SKM-1 treated with dmso at 0.1 percent for 144 hours (cell line): Measurements from ENCODE around the gene ADA.

ENCODE experiments used
- DNase-seq: peaks from one replicate; lab custom pipeline; 2025; ENCODE audit not compliant: unreplicated experiment; lab: John Stamatoyannopoulos, UW

The ADA gene

DNA sequence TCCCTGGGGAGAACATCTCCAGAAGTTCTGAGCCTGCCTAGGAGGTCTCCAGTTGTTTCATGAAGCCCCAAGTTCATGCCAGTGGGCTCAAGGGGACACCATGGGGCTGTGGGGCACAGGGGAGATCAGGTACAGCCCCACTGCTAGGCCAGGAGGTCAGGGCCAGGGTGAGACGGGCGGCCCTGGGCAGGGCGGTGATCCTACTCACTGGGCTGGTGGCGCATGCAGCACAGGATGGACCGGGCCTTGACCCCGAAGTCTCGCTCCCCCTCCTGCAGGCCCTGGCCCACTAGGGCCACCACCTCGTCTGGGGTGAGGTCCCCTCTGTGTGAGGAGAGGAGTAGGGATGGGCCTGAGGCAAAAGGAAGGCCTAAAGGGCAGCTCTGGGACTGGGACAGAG lies 26.1 kb downstream of the ADA start:
- no peak for DNase-seq

DNA sequence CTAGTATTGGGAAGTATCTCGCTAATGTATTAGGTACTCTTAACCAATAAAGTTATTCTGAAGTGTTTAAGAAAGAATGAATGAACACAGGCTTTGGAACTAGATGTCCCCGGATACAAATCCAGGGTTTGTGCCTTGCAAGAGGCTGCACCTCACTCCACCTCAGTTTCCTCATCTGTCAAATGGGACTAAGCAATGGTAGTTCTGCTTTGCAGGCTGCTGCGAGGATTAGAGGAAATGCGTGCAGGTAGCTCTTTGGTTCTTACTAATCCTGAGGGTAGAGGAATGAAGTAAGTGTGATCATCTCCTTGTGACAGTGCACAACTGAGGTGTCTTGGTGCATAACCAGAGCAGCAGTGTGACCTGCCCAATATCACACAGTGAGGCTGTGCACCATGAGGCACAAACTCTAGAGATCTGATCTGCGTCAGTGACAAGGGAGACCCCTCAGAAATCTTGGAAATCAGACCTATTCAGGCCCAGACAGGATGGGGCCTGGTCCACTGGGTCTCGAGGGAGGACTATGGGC lies 26.7 kb downstream of the ADA start:
- DNase-seq = no peak

DNA sequence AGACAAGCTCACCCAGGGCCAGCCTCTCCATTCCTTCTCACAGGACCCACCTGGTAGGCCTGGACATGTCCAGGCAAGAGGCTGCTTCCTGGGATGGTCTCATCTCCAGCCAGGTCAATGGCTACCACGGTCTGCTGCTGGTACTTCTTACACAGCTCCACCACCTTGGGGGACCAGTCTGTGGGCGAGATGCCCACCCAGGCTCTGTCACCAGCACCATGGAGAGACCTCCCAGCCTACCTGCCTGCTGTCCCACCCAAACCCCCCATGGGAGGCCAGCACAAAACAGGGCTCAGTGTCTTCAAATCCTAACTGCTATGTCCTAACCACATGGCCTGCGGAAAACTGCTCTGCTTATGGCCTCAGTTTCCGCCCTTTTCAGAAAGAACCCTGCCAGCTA lies 27.3 kb downstream of the ADA start:
- no peak for DNase-seq

DNA sequence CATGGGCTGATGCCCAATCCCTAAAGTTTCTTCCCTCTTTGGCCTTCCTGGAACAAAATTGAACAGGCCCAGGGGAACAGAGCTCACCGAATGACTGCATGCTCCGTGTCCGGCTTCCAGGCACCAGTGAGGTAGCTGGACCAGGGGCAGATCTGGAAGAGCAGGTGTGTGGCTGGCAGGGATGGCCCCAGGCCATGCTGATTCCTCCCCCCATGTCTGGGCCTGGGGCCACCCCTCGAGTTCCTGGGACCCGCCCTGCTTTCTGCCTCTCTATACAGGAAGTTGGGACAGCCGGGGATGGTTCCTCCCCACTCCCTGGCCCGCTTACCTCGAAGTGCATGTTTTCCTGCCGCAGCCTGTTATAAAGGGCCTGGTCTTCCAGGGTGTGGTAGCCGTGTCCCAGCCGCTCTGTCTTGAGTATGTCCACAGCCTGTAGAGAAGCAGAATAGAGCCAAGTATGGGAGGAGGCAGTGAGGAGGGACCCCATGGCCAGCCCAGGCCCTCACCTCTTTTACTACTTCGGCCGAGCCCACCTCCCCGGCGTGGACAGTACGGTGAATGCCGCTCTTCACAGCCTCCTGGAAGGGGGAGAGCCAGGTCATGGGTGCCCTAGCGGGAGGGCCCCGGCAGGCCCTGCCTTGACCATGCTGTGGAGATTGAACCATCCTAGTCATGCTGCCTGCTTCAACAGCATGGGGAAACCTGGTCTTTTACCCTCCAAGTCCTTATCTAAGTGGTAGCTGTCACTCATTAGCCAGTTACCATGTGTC lies 28.8 kb downstream of the ADA start:
- no peak for DNase-seq

DNA sequence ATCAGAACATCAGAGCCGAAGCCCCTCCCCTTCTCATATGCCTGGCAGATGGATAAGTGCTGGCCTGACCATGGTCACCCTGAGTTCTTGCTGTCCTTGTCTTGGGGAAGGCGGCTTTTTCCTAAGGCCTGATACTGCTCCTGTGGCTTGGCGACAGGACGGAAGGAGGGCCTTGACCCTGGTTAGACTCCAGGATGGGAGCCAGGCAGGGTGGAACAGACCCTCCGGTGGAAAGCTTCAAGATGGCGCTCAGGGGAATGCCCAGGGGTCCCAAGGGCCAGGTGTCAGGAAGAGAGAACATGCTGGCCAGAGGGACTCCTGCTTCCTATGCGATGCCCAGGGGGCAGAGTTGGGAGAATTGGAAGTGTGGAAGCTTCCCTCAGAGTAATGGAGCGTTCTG lies 29.6 kb downstream of the ADA start:
- no peak for DNase-seq

DNA sequence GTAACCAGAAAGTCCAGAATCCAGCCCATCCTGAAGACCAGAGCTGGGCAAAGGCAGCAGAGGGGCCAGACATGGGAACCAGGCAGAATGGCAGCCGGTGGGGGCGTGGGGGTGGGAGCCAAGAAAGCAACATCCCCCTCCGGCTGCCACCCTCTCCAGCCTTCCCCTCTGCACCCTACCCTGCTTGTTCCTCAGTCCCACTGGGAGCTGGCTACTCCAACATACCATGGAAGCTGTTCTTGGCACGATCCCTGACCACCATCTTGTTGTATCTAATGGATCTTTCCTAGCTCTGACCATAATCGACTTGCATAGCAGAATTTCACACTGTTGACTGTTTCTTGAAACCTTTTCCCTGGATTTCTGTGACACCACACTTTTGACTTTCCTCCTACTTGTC lies 30.2 kb downstream of the ADA start:
- no peak for DNase-seq

DNA sequence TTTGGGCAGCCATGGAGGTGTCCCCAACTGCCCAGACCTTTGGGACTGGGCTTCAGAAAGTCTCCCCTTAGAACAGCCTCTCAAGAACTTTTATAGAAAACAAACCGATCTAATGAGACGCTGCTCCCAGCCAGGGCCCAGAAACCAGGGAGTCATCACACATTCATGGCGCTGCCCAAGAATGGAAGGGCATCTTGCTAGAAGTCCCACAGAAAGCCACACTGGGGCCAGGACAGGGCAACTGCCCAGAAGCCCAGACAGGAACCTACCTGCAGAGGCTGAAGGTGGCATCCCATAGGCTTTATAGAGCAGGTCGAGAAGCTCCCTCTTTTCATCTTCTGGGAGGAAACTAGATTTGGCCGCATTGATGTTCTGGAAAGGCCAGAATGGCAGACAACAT lies 31.5 kb downstream of the ADA start:
- DNase-seq = no peak

DNA sequence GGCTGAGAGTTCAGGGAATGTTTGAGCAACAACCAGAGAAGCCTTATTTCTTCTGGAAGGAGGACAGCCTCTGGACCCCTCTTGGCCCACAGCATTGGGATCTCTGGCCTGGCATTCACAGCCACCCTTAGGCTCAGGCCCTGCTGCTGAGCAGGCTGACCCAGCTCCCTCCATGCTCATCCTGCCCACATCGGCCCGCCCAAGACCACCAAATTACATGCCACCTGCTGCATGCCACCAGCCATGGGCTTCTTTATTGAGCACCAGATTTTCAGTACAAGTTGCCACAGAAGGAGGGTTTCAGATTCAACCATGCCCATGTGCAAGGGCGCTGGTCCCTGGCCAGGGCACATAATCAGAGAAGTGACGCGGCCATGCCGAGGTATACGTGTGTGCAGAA lies 32.2 kb downstream of the ADA start:
- DNase-seq = no peak

DNA sequence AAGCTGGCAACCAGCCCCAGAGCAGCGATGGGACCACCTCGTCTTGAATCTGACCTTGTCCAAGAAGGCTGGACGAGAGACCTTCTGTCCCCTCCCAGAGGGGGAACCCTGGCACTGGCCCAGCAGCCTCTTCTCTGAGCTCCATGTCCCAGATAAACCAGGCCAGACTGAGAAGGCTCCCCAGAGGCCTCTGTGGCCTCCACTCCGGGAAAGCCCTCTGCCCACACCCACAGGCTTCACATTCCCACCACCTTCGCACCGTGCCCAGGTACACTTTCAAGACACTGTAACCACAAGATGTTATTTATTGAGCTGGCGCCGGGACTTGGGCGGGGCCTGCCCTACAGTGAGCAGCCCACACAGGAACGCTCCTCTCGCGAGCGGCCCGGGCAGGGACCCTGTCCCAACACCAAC lies 33.2 kb downstream of the ADA start:
- DNase-seq = no peak

DNA sequence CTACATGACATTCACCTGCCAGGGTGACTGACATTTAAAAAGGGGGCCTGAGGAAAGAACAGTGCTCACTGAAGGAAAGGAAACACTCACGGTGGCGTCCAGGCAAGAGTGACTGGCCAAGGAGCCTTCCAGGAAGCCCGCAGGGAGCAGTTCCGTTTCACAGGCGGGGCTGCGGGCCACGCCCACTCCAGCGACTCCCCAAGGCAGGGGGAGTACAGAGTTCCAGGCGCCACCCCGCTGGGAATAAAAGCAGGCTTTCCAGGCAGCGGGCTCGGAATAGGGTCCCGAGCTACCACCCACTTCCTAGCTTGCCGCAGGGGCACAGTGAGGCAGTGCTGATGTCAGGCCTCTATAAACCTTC lies 34.9 kb downstream of the ADA start:
- DNase-seq = no peak

DNA sequence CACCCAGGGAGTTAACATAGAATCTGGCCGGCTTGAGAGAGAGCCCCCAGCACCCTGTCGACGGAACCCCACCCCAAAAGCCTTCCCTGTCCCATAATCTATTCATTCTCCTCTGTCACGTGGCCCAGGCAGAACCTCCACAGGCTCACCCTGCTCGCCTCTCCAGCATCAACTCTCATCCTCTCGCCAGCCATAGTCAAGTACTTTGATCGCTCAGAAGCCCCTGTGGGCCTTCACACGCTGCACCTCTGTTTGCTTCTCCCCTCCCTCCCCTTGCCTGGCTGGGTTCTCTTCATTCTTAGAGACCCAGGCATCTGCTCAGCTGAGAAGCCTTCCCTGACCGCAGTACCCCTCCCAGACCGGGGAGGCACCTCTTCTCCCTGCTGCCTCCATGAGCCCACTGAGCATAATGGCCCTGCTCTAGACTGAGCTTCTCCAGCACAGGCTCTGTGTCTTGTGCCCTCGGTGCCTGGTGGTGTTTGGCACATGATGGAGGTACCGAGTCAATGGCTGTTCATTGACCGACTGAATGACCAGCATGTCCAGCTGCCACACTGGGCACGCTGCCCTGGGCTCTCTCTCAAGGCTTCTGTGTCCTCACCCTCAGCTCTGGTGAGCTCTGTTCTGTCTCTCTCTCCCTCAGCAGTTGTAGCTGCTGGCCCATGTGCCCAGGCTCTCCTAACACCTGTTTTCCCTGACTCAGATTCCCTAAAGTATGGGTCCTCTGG lies 35.5 kb downstream of the ADA start:
- DNase-seq = no peak

DNA sequence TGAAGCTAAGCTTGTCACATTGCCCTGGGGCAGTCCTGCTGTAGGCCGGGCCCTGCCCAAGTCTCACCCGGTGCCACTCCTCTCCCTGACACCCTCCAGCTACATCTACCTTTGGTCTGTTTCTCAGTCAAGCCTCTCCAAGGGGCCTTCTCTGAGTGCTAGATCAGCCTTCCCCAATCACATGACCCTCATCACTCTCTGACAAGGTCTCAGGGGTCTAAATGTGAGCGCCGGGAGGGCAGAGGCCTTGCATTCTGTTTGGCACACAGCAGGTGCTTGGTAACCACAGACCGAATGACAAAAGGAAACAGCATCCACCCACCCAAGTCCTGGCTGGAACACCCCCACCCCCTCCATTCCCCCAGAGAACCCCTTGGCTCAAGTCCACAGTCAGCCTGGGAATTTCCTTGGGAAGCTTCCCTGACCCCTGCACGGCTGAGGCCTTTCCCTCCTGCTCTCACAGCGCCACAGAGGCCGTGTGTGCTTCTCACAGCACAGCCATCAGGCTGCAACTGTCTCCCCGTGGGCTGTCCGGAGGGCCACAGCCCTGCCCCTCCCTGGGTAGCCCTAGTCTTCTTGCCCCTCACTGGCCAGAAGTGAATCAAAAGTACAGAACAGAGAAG lies 36.2 kb downstream of the ADA start:
- DNase-seq = no peak

DNA sequence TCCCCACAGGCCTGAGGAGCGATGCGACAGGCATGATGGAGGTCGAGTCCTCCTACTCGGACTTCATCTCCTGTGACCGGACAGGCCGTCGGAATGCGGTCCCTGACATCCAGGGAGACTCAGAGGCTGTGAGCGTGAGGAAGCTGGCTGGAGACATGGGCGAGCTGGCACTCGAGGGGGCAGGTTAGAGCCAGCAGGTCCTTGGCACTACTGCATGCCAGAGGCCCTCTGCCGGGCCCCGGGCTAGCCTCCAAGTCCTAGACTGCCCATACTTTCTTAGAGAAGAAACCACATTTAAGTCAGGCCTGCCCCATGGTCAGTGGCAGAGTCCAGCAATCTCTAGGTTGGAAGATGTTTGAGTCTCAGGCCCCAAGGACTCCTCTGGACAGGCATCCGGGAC lies 37.0 kb downstream of the ADA start:
- no peak for DNase-seq

DNA sequence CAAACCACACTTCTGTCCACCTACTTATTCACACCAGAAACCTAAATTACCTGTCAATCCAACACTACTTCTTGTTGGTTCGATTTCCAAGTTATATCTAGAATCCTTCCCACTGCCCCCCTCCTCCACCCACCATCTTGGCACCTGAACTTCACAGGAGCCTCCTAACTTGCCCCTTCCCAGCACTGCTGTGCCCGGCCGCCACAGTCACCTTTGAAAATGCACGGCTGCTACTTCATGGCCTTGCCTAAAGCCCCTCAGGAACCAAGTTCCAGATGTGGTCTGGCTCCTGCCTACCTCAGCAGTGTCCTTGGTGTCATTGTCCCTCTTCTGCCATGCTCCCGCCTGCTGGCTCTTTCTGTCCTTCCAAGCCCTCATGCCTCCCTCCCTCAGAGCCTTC lies 37.9 kb downstream of the ADA start:
- DNase-seq = no peak

DNA sequence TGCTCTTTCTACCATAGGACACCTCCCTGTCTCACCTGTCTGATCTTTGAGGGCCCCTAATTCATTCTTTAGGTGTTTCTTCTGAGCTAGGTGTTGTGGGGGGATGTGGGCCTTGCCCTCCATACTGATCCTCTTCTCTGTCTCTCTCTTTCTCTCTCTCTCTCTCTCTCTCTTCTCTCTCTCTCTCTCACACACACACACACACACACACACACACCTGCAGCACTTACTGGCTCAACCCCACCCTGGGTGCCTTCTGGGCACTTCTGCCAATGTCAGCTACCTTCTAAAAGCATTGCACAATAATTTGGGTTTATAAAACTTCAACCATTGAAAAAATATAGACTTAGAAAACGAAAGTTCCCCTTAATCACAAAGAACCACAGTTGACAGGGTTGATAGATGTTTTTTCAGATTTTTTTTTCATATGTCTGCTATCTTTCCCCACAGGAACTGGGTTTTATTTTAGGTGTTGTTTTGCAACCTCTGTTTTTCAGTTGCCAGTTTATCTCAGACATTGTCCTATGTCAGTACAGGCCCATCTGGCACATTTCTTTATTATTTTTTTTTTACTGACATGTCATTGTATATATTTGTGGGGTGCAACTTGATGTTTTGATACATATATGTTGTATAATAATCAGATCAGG lies 41.1 kb downstream of the ADA start:
- DNase-seq = peak; percentile 19

DNA sequence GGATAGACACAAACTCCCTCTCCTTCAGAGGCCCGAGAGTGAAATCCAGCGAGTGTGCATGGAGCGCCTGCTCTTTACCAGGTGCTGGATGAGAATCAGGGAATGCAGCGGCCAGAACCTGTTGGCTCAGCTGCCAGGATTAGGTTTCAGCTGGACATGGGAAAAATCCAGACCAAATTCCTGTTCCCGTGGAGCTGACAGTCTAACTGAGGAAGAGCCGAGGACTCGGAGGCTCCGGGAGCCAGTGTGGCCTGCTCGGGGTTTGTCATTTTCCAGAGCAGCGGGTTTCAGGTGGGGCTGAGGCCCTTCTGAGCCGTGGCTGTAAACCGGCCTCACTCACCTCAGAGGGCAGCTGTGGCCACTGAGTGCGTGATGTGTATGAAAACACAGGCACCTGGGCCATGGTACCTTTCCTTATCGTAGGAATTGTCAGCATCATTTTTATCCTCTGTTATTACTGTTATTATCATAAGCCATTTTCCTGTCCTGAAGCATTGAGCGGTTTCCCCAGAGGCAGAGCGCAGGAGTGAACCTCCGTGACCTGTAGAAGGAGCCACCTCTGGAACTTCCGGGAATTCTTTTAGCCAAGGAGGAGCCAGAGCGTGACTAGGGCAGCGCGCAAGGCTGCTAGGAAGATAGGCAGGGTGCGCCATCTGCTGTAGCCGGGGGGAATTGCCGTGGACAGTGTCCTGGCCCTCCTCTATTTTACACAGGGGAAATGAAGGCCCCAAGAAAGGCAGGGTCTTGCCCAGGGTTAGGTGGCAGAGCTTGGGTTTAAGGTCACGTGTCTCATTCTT lies 41.8 kb downstream of the ADA start:
- peak; percentile 77 for DNase-seq

DNA sequence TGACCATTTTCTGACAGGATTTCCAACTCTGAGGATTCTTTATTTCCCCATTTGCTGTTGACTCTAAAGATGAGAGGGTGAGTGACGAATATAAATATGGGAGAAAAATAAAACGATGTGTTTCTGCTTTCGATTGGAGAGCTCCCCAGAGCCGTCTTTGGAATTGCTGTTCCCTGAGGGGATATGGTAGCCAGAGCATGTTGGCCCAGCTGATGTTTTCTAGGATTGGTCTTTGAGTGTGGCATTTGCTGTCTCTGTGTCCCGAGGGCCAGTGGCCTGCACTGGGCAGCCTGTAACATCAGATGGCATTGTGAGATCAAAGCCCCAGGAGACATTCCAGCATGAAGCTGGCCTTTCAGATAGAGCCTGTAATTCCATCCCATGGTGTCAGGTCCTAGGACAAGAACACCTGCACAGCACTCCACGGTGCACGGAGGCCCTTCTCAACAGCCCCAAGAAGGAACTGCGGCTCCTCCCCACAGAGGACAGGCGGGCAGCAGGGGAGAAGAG lies 42.4 kb downstream of the ADA start:
- no peak for DNase-seq

DNA sequence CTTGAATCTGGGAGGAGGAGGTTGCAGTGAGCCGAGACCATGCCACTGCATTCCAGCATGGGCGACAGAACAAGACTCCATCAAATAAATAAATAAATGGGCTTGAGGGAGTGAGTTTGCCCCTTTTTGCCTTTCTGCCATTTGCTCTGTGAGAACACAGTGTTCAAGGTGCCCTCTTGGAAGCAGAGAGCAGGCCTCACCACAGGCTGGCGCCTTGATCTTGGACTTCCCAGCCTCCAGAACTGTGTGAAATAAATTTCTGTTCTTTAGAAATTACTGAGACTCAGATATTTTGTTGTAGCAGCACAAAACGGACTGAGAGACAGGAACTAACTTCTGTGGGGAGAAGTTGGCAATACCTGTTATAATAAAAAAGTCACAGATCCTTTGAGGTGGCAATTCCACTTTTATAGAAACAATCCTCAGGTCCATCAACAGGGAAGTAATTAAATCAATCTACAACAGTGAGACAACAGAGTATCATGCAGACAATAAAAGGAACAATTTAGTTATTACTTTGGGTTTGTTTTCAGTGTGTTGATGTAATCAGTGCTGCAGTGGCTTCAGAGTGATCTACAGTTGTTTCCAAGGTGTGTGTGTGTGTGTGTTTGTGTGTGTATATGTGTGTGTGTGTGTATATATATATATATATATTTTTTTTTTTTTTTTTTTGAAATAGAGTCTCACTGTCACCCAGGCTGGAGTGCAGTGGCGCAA lies 44.6 kb downstream of the ADA start:
- DNase-seq = no peak

DNA sequence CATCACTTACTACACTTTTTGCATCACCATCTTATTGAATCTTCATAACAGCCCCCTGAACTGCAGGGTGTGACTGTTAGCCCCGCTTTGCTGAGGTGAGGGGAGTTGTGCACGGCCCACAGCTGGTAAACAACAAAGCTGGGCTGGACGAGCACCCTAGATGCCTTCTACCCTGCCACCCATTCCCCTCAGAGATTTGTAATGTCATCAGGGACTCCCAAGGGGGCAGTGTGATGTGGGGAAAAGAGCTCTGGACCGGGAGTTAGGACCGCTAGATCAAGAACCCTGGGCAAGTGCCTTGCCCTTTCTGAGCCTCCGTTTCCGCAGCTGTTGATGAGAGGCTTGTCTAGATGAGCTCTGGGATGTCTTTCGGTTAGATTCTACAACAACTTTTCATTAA lies 48.2 kb downstream of the ADA start:
- DNase-seq = no peak

DNA sequence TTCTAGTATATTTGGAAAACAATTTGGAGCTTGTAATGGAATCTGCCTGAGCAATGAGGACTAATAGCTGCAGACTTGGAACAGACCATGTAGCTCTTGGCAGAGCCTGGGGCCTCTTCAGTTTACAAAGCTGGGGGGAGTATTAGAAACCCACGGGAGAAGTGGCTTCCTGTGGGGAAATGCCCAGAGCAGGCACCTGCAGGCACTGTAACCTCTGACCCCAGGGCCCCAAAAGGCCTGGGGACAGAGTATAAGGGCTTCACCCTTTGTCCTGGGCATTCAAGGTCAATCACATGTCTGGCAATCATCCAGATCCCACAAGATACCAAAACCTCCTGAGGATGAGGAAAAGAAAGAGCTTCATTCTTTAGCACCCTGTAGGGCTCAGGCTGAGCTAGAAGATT lies 49.7 kb downstream of the ADA start:
- DNase-seq = no peak
